SK-N-SH (cell line): ENCODE data around the gene JMJD1C.

Experiments used
- CHD2 ChIP-seq: fragments of 150-350 bp; IDR thresholded peaks from 2 replicates; pipeline ENCODE4 v1.6.1; 2018; ENCODE audit warnings: low read length; ENCODE audit not compliant: partially characterized antibody
- FOXJ3 ChIP-seq: sonication (generic); formaldehyde crosslinking; IDR thresholded peaks from 2 replicates; pipeline ENCODE4 v1.5.1; 2020; ENCODE audit warnings: mild to moderate bottlenecking, missing genetic modification reagents
- POLR2AphosphoS5 ChIP-seq: IDR thresholded peaks from 2 replicates; pipeline ENCODE4 v1.6.1; 2012; ENCODE audit warnings: low read depth, low read length
- RFX5 ChIP-seq: IDR thresholded peaks from 2 replicates; pipeline ENCODE4 v1.6.1; 2012; ENCODE audit warnings: mild to moderate bottlenecking, improper control_type of control experiment, low read length
- SMC3 ChIP-seq: IDR thresholded peaks from 2 replicates; pipeline ENCODE4 v1.6.1; 2012; ENCODE audit warnings: low read depth, low read length, improper control_type of control experiment
- TAF1 ChIP-seq: IDR thresholded peaks from 2 replicates; pipeline ENCODE4 v1.6.1; 2012; ENCODE audit warnings: low read depth, mild to moderate bottlenecking, low read length, moderate library complexity, borderline replicate concordance
- TF ChIP-seq, protein P1 (sequence below): fragments of 200-600 bp; sonication (generic); IDR thresholded peaks from 2 replicates; pipeline ENCODE4 v1.6.1; 2017; ENCODE audit warnings: antibody characterized with exemption, mild to moderate bottlenecking, moderate library complexity
- TF ChIP-seq, protein P2 (sequence below): fragments of 150-350 bp; IDR thresholded peaks from 2 replicates; pipeline ENCODE4 v1.6.1; 2016; ENCODE audit warnings: mild to moderate bottlenecking, low read depth, low read length
- TF ChIP-seq, protein P3 (sequence below): IDR thresholded peaks from 2 replicates; pipeline ENCODE4 v1.4.0; 2012; ENCODE audit warnings: low read depth, borderline replicate concordance

DNA sequence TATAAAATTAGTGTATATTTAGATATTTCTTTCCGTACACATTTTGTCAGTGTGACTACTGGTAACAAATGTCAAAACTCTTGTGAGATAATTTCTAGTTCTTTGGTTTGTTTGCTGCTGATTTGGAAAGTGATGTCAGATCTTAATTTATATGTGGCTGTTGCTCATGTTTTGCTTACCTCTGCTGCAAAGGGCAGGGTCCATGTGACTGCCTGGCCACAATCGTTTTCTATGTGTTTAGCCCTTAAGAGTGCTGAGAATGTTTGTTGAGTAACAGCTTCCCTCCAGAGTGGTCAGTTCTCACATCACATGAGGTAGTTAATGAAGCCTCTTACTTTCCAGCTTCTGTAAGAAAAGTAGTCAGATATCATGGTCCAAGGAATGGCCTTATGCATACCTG is 328.5 kb downstream of the JMJD1C start:
- TF ChIP-seq, protein P1, sequence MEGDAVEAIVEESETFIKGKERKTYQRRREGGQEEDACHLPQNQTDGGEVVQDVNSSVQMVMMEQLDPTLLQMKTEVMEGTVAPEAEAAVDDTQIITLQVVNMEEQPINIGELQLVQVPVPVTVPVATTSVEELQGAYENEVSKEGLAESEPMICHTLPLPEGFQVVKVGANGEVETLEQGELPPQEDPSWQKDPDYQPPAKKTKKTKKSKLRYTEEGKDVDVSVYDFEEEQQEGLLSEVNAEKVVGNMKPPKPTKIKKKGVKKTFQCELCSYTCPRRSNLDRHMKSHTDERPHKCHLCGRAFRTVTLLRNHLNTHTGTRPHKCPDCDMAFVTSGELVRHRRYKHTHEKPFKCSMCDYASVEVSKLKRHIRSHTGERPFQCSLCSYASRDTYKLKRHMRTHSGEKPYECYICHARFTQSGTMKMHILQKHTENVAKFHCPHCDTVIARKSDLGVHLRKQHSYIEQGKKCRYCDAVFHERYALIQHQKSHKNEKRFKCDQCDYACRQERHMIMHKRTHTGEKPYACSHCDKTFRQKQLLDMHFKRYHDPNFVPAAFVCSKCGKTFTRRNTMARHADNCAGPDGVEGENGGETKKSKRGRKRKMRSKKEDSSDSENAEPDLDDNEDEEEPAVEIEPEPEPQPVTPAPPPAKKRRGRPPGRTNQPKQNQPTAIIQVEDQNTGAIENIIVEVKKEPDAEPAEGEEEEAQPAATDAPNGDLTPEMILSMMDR, result no peak
- TF ChIP-seq CHD2, result no peak
- no peak for TF ChIP-seq SMC3
- no peak for TF ChIP-seq FOXJ3 (CRISPR knock-in tag)
- TF ChIP-seq, protein P2, sequence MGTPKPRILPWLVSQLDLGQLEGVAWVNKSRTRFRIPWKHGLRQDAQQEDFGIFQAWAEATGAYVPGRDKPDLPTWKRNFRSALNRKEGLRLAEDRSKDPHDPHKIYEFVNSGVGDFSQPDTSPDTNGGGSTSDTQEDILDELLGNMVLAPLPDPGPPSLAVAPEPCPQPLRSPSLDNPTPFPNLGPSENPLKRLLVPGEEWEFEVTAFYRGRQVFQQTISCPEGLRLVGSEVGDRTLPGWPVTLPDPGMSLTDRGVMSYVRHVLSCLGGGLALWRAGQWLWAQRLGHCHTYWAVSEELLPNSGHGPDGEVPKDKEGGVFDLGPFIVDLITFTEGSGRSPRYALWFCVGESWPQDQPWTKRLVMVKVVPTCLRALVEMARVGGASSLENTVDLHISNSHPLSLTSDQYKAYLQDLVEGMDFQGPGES, result no peak
- no peak for TF ChIP-seq TAF1
- TF ChIP-seq RFX5, result no peak
- no peak for TF ChIP-seq POLR2AphosphoS5
- TF ChIP-seq, protein P3, sequence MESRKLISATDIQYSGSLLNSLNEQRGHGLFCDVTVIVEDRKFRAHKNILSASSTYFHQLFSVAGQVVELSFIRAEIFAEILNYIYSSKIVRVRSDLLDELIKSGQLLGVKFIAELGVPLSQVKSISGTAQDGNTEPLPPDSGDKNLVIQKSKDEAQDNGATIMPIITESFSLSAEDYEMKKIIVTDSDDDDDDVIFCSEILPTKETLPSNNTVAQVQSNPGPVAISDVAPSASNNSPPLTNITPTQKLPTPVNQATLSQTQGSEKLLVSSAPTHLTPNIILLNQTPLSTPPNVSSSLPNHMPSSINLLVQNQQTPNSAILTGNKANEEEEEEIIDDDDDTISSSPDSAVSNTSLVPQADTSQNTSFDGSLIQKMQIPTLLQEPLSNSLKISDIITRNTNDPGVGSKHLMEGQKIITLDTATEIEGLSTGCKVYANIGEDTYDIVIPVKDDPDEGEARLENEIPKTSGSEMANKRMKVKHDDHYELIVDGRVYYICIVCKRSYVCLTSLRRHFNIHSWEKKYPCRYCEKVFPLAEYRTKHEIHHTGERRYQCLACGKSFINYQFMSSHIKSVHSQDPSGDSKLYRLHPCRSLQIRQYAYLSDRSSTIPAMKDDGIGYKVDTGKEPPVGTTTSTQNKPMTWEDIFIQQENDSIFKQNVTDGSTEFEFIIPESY, result no peak
